Natural killer cell (primary cell): ENCODE measurements around the gene KRT15. TPM values are rescaled to one million over a fixed set of nuclear protein-coding genes. Genes with fewer than 3 reads are reported as not detected.

ENCODE experiments used
- ATAC-seq, 3 donors: fragments of 150-1000 bp in 2 of 3; fragments of 200-7000 bp in 1 of 3; cut with Tn5 transposase; 1 replicate in 1 of 3; 2 replicates in 2 of 3; pipeline ENCODE4 v1.10.0; 2021; ENCODE audit warnings: mild to moderate bottlenecking in 2 of 3, moderate library complexity in 2 of 3
- DNase-seq, 2 donors: peaks; one replicate each; pipeline versions ENCODE4 v3.0.0 to v3.0.0-alpha.2; 2013 to 2021; ENCODE audit warnings: mixed read lengths in 1 of 2
- H3K27ac ChIP-seq: one replicate; pipeline ENCODE4 v1.5.1; 2013; ENCODE audit warnings: mild to moderate bottlenecking, low read length
- H3K27me3 ChIP-seq: one replicate; pipeline ENCODE4 v1.6.1; 2013; ENCODE audit warnings: low read length; ENCODE audit not compliant: control insufficient read depth, insufficient read depth
- H3K36me3 ChIP-seq: one replicate; pipeline ENCODE4 v1.6.1; 2013; ENCODE audit warnings: low read length; ENCODE audit not compliant: control insufficient read depth, insufficient read depth
- H3K4me1 ChIP-seq: one replicate; pipeline ENCODE4 v1.6.1; 2013; ENCODE audit warnings: low read length; ENCODE audit not compliant: control insufficient read depth, insufficient read depth
- H3K4me3 ChIP-seq: one replicate; pipeline ENCODE4 v1.5.1; 2013; ENCODE audit warnings: low read length
- H3K9me3 ChIP-seq: one replicate; pipeline ENCODE4 v1.6.1; 2013; ENCODE audit warnings: low read length; ENCODE audit not compliant: control insufficient read depth, insufficient read depth
- H3K27ac Mint-ChIP-seq, 2 donors: one replicate each; pipeline ENCODE4 v1.8.0; 2022; ENCODE audit warnings: mild to moderate bottlenecking in 2 of 2, mixed read lengths in 2 of 2, moderate library complexity in 1 of 2
- H3K27me3 Mint-ChIP-seq, 2 donors: one replicate each; pipeline ENCODE4 v1.8.0; 2022; ENCODE audit warnings: low read depth in 2 of 2, mixed read lengths in 2 of 2
- H3K36me3 Mint-ChIP-seq: one replicate; pipeline ENCODE4 v1.8.0; 2022; ENCODE audit warnings: mixed read lengths
- H3K4me1 Mint-ChIP-seq, 2 donors: one replicate each; pipeline ENCODE4 v1.8.0; 2022; ENCODE audit warnings: mixed read lengths in 2 of 2
- H3K4me3 Mint-ChIP-seq: one replicate; pipeline ENCODE4 v1.8.0; 2022; ENCODE audit warnings: mild to moderate bottlenecking, moderate library complexity, mixed read lengths
- H3K9me3 Mint-ChIP-seq, 2 donors: one replicate each; pipeline ENCODE4 v1.8.0; 2022; ENCODE audit warnings: mixed read lengths in 2 of 2
- CTCF ChIP-seq: fragments of 200-600 bp; IDR thresholded peaks from one replicate; pipeline ENCODE4 v1.8.0; 2022; ENCODE audit warnings: antibody characterized with exemption
- WGBS: methylation state at CpG from one replicate; pipeline ENCODE4 v1.1.7; 2013; ENCODE audit warnings: missing lambda C conversion rate; ENCODE audit not compliant: insufficient coverage; 5-methylcytosine and 5-hydroxymethylcytosine counted together
- intact Hi-C: fragments of 100-400 bp; cut with micrococcal nuclease; formaldehyde crosslinking; loops from one replicate; pipeline ENCODE4 v1.14.2; 2022
- total RNA-seq, 4 donors: library from RNA; stranded (reverse); fragments of 120-200 nt in 1 of 4; gene quantifications; one replicate each; pipeline versions ENCODE4 v1.2.3 to v1.2.4, GENCODE V29; 2013 to 2022

The KRT15 gene
- total RNA-seq, 3 donors from 2014 or later (not counting 1 experiment from before 2014, with no cell fraction given) = not detected

DNA sequence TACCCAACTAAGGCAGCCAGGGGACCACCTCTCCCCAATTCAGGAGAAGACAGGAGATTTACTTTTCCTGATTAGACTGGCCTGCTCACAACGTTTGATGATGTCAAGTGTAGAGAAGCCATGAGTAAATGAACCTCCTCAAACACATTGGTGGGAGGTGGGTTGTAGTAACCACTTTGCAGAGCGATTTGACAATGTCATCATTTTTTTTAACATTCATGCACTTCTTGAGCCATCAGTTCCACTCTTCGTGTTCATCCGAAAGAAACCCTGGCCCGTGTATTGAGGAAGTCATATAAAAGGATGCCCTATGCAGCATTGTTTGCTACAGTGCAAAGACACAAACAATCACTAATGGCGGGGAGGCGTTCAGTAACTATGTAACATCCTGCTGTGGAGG is 14.9 kb upstream of the KRT15 start:
- peaks cover 51 to 59% of the 10 kb centered on the region in 2 donors for H3K27me3 Mint-ChIP-seq
- Histone ChIP-seq H3K9me3 (no peaks in the 10 kb centered on the region), H3K36me3 (no peaks in the 10 kb centered on the region), H3K27me3 (peaks cover 8% of the 10 kb centered on the region), H3K27ac (no peak overlapping the region), H3K4me1 (no peaks in the 10 kb centered on the region), H3K4me3 (no peak overlapping the region)
- no peak overlapping the region for H3K27ac Mint-ChIP-seq
- H3K36me3 Mint-ChIP-seq = no peaks in the 10 kb centered on the region
- WGBS = 86% methylated on average over 6 of the region's 7 CpGs
- no peaks in the 10 kb centered on the region for H3K4me1 Mint-ChIP-seq
- no peak for DNase-seq
- no peak for TF ChIP-seq CTCF
- intact Hi-C loops = no loop called here
- no peak overlapping the region for H3K4me3 Mint-ChIP-seq
- H3K9me3 Mint-ChIP-seq = no peaks in the 10 kb centered on the region
- no peak for ATAC-seq

DNA sequence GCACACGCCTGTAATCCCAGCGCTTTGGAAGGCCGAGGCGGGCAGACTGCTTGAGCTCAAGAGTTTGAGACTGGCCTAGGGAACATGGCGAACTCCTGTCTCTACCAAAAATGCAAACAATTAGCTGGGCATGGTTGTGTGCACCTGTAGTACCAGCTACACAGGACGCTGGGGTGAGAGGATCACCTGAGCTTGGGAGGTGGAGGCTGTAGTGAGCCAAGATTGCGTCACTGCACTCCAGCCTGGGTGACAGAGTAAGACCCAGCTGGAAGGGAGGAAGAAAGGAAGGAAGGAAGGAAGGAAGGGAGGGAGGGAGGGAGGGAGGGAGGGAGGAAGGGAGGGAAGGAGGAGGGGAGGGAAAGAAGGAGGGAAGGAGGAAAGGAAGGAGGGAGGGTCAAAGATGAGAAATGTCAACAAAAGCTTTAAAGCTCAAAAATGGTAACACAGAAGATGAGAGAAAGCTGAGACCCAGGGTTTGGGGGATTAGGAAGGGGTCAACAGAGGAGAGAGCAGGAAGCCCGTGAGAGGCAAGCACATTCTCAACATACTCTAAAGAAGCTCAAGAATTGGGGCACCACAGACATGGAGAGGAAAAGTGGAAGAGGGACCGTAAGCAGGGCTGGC is 14.4 kb upstream of the KRT15 start:
- Histone ChIP-seq H3K4me3 (no peak overlapping the region), H3K27me3 (peaks cover 12% of the 10 kb centered on the region), H3K36me3 (no peaks in the 10 kb centered on the region), H3K4me1 (peaks cover 4% of the 10 kb centered on the region), H3K9me3 (no peaks in the 10 kb centered on the region), H3K27ac (no peak overlapping the region)
- Mint-ChIP-seq H3K4me1 (peaks cover 0 to 5% of the 10 kb centered on the region in 2 donors), H3K36me3 (no peaks in the 10 kb centered on the region), H3K4me3 (no peak overlapping the region), H3K27me3 (peaks cover 54 to 65% of the 10 kb centered on the region in 2 donors), H3K27ac (no peak overlapping the region), H3K9me3 (no peaks in the 10 kb centered on the region)
- DNase-seq = no peak
- ATAC-seq = no peak
- 85% methylated on average over 9 of the region's 9 CpGs for WGBS
- intact Hi-C loops = no loop called here
- TF ChIP-seq CTCF = no peak

GRCh38 chr17:41531993-41532392 is 13.3 kb upstream of the KRT15 start:
- Mint-ChIP-seq H3K27ac (no peak overlapping the region), H3K4me1 (peaks cover 0 to 5% of the 10 kb centered on the region in 2 donors), H3K9me3 (no peaks in the 10 kb centered on the region), H3K27me3 (peaks cover 56 to 59% of the 10 kb centered on the region in 2 donors), H3K4me3 (no peak overlapping the region), H3K36me3 (no peaks in the 10 kb centered on the region)
- WGBS = 50% methylated on average over 1 of the region's 1 CpG
- intact Hi-C loops = no loop called here
- H3K36me3 ChIP-seq = no peaks in the 10 kb centered on the region
- peaks cover 15% of the 10 kb centered on the region for H3K4me1 ChIP-seq
- peaks cover 22% of the 10 kb centered on the region for H3K27me3 ChIP-seq
- ATAC-seq (no peak), DNase-seq (no peak)
- no peaks in the 10 kb centered on the region for H3K9me3 ChIP-seq
- H3K27ac ChIP-seq = no peak overlapping the region
- TF ChIP-seq CTCF = no peak
- H3K4me3 ChIP-seq = no peak overlapping the region
